ENCODE measurements around the gene PSME1. TPM values are rescaled to one million over a fixed set of nuclear protein-coding genes. Genes with fewer than 3 reads are reported as not detected.

Gene PSME1
- total and polyA plus RNA-seq, 4 experiments from 2014 or later, result 257 to 1,008 (median 624) TPM

GRCh38 chr14:24186831-24187538 is 51.0 kb downstream of the PSME1 start:
- Histone ChIP-seq H3K4me3 (ENCODE audit: low read length in 2 of 2) (no peak overlapping the region), H3K4me1 (ENCODE audit: insufficient read depth, low read length) (peaks cover 23% of the 10 kb centered on the region), H3K27ac (ENCODE audit: low read depth, low read length) (no peak overlapping the region), H3K9me3 (ENCODE audit: control insufficient read depth in 1 of 2, low read length in 2 of 2) (no peaks in the 10 kb centered on the region), H3K36me3 (ENCODE audit: insufficient read depth, low read length) (peaks cover 36% of the 10 kb centered on the region), H3K27me3 (ENCODE audit: insufficient read depth, low read length) (no peaks in the 10 kb centered on the region)
- Mint-ChIP-seq H3K4me3 (peak overlapping the region; percentile 36 to 96 (median 70)), H3K36me3 (peaks cover 8 to 52% of the 10 kb centered on the region in 2 donors), H3K9me3 (no peaks in the 10 kb centered on the region), H3K4me1 (peaks cover 15 to 44% (median 27%) of the 10 kb centered on the region in 4 donors), H3K27me3 (no peaks in the 10 kb centered on the region), H3K27ac (peak overlapping the region in 6 of 7 donors; percentile 53 to 96 (median 80))
- no peak for DNase-seq
- intact Hi-C loops (cut with micrococcal nuclease), result no loop called here
- ChIA-PET POLR2A (ENCODE audit: partially characterized antibody) (interaction anchor here (1.0 to 5.6 kb wide), 9 partner anchors 9 to 73 kb away, joined by 3 to 75 read pairs (median 22); partner anchors contain the start of genes CHMP4A, DCAF11, IRF9 and MDP1), CTCF (ENCODE audit: partially characterized antibody) (interaction anchor here (0.8 to 3.9 kb wide), 3 partner anchors 25 to 29 kb away, joined by 3 to 15 read pairs (median 11); partner anchors contain the start of genes CHMP4A, IRF9 and MDP1)

DNA sequence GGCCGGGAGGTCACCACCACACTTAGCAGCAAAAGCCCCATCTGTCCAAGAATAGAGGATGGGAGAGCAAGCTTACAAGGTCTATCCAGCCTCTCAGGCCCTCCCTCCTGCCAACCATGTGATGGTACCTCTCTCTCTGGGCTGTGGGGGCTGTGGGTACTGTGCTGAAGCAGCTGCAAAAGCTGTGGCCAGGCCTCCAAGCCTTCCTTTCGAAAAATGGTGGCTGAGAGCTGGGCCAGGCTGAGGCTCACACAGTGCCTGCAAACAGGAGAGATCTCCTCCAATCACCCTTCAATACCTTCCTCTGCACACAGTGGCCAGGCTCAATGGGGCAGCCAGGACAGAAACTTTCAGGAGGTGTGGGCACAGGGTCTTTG is 51.5 kb downstream of the PSME1 start:
- Histone ChIP-seq H3K9me3 (ENCODE audit: control insufficient read depth in 1 of 2, low read length in 2 of 2) (no peaks in the 10 kb centered on the region), H3K4me1 (ENCODE audit: insufficient read depth, low read length) (peaks cover 23% of the 10 kb centered on the region), H3K27ac (ENCODE audit: low read depth, low read length) (peak overlapping the region; percentile 80), H3K36me3 (ENCODE audit: insufficient read depth, low read length) (peaks cover 41% of the 10 kb centered on the region), H3K4me3 (ENCODE audit: low read length in 2 of 2) (peak overlapping the region in 1 of 2 donors; percentile 90), H3K27me3 (ENCODE audit: insufficient read depth, low read length) (no peaks in the 10 kb centered on the region)
- H3K9me3 Mint-ChIP-seq, result no peaks in the 10 kb centered on the region
- peak overlapping the region; percentile 90 to 96 (median 93) for H3K4me3 Mint-ChIP-seq
- DNase-seq, result no peak
- peak overlapping the region; percentile 93 to 96 (median 96) for H3K27ac Mint-ChIP-seq
- peaks cover 17 to 50% (median 31%) of the 10 kb centered on the region in 4 donors for H3K4me1 Mint-ChIP-seq
- POLR2A ChIA-PET (ENCODE audit: partially characterized antibody), result interaction anchor here (1.0 to 5.6 kb wide), 11 partner anchors 8 to 73 kb away, joined by 3 to 75 read pairs (median 22); partner anchors contain the start of genes CHMP4A, DCAF11, IRF9 and MDP1
- H3K36me3 Mint-ChIP-seq, result peaks cover 12 to 54% of the 10 kb centered on the region in 2 donors
- no peaks in the 10 kb centered on the region for H3K27me3 Mint-ChIP-seq
- intact Hi-C loops (cut with micrococcal nuclease), result no loop called here
- CTCF ChIA-PET (ENCODE audit: partially characterized antibody), result interaction anchor here (0.8 to 3.9 kb wide), 3 partner anchors 26 to 29 kb away, joined by 3 to 15 read pairs (median 11); partner anchors contain the start of genes CHMP4A, IRF9 and MDP1

Small RNA genes lying within 50 kb of the gene (microRNA-seq; reads per million reads assigned to microRNA genes)
- not detected for gene MIR7703 (ENCODE audit: borderline microRNAs expressed, borderline number of aligned reads, borderline replicate concordance)

Other genes starting within 250 kb of the PSME1 start
Only the 30 nearest of the 31 such genes appear.
- 10 to 100 TPM; 14.7 to 15.5 TPM for gene DHRS4, start 182.4 kb upstream of the PSME1 start, total RNA-seq
- gene DHRS4, start 182.4 kb upstream of the PSME1 start, polyA plus RNA-seq, result 10 to 100 TPM; 32.5 to 36.2 TPM
- 10 to 100 TPM; 13.3 to 16.8 TPM for gene DHRS4L2, start 147.3 kb upstream of the PSME1 start, total RNA-seq
- gene DHRS4L2, start 147.3 kb upstream of the PSME1 start, polyA plus RNA-seq, result 10 to 100 TPM; 18.6 to 19.6 TPM
- gene CARMIL3, start 84.2 kb upstream of the PSME1 start, total RNA-seq, result under 1 TPM; 0.15 to 0.22 TPM
- gene CARMIL3, start 84.2 kb upstream of the PSME1 start, polyA plus RNA-seq, result not detected
- gene CPNE6, start 64.6 kb upstream of the PSME1 start, total RNA-seq, result not detected
- under 1 TPM in 1 of 2 donors, not detected in 1; 0.04 TPM for gene CPNE6, start 64.6 kb upstream of the PSME1 start, polyA plus RNA-seq
- 10 to 100 TPM; 18.3 to 21.4 TPM for gene PCK2, start 41.9 kb upstream of the PSME1 start, total RNA-seq
- gene PCK2, start 41.9 kb upstream of the PSME1 start, polyA plus RNA-seq, result 10 to 100 TPM; 11.0 to 15.5 TPM
- gene DCAF11, start 21.4 kb upstream of the PSME1 start, total RNA-seq, result 10 to 100 TPM; 71.5 to 75.8 TPM
- gene DCAF11, start 21.4 kb upstream of the PSME1 start, polyA plus RNA-seq, result 10 to 100 TPM; 75.1 to 93.4 TPM
- gene NRL, start 21.2 kb upstream of the PSME1 start, total RNA-seq, result 1 to 10 TPM; 2.9 to 4.5 TPM
- 1 to 10 TPM; 1.4 to 1.6 TPM for gene NRL, start 21.2 kb upstream of the PSME1 start, polyA plus RNA-seq
- gene FITM1, start 5.5 kb upstream of the PSME1 start, total RNA-seq, result 1 to 10 TPM; 3.2 to 4.2 TPM
- gene FITM1, start 5.5 kb upstream of the PSME1 start, polyA plus RNA-seq, result under 1 TPM; 0.69 to 0.81 TPM
- gene EMC9, start 5.4 kb downstream of the PSME1 start, total RNA-seq, result 10 to 100 TPM; 33.0 to 33.9 TPM
- 10 to 100 TPM; 11.4 to 13.6 TPM for gene EMC9, start 5.4 kb downstream of the PSME1 start, polyA plus RNA-seq
- gene PSME2, start 10.4 kb downstream of the PSME1 start, total RNA-seq, result 100 to 1,000 TPM; 143 to 150 TPM
- gene PSME2, start 10.4 kb downstream of the PSME1 start, polyA plus RNA-seq, result 100 to 1,000 TPM; 511 to 815 TPM
- 100 to 1,000 TPM; 108 to 113 TPM for gene RNF31, start 11.3 kb downstream of the PSME1 start, total RNA-seq
- 10 to 100 TPM; 44.3 to 75.7 TPM for gene RNF31, start 11.3 kb downstream of the PSME1 start, polyA plus RNA-seq
- 100 to 1,000 TPM; 154 to 157 TPM for gene IRF9, start 25.1 kb downstream of the PSME1 start, total RNA-seq
- 100 to 1,000 TPM in 1 of 2 donors, 10 to 100 TPM in 1; 59.3 to 121 TPM for gene IRF9, start 25.1 kb downstream of the PSME1 start, polyA plus RNA-seq
- 10 to 100 TPM; 27.7 to 30.5 TPM for gene REC8, start 35.9 kb downstream of the PSME1 start, total RNA-seq
- 1 to 10 TPM; 2.8 to 9.8 TPM for gene REC8, start 35.9 kb downstream of the PSME1 start, polyA plus RNA-seq
- 10 to 100 TPM; 22.4 to 30.2 TPM for gene IPO4, start 52.6 kb downstream of the PSME1 start, total RNA-seq
- 10 to 100 TPM; 19.8 to 20.2 TPM for gene IPO4, start 52.6 kb downstream of the PSME1 start, polyA plus RNA-seq
- gene TM9SF1, start 59.2 kb downstream of the PSME1 start, total RNA-seq, result 10 to 100 TPM; 24.1 to 26.3 TPM
- gene TM9SF1, start 59.2 kb downstream of the PSME1 start, polyA plus RNA-seq, result 10 to 100 TPM; 38.4 to 40.6 TPM
- 1 to 10 TPM; 1.2 to 1.9 TPM for gene TSSK4, start 69.5 kb downstream of the PSME1 start, total RNA-seq
- gene TSSK4, start 69.5 kb downstream of the PSME1 start, polyA plus RNA-seq, result 1 to 10 TPM in 1 of 2 donors, under 1 TPM in 1; 0.47 to 1.3 TPM
- gene CHMP4A, start 77.3 kb downstream of the PSME1 start, total RNA-seq, result 100 to 1,000 TPM in 1 of 2 experiments, 10 to 100 TPM in 1; 99.3 to 101 TPM
- 100 to 1,000 TPM; 164 to 194 TPM for gene CHMP4A, start 77.3 kb downstream of the PSME1 start, polyA plus RNA-seq
- 10 to 100 TPM; 12.5 to 15.3 TPM for gene MDP1, start 79.9 kb downstream of the PSME1 start, total RNA-seq
- gene MDP1, start 79.9 kb downstream of the PSME1 start, polyA plus RNA-seq, result 10 to 100 TPM; 27.3 to 28.1 TPM
- gene NEDD8, start 96.2 kb downstream of the PSME1 start, total RNA-seq, result 100 to 1,000 TPM; 116 to 127 TPM
- 100 to 1,000 TPM; 351 to 425 TPM for gene NEDD8, start 96.2 kb downstream of the PSME1 start, polyA plus RNA-seq
- gene GMPR2, start 96.7 kb downstream of the PSME1 start, total RNA-seq, result 10 to 100 TPM; 91.0 to 95.8 TPM
- gene GMPR2, start 96.7 kb downstream of the PSME1 start, polyA plus RNA-seq, result 100 to 1,000 TPM; 103 to 116 TPM
- 100 to 1,000 TPM; 131 to 132 TPM for gene TINF2, start 106.4 kb downstream of the PSME1 start, total RNA-seq
- 100 to 1,000 TPM; 151 to 169 TPM for gene TINF2, start 106.4 kb downstream of the PSME1 start, polyA plus RNA-seq
- 10 to 100 TPM; 11.0 to 16.1 TPM for gene TGM1, start 127.0 kb downstream of the PSME1 start, total RNA-seq
- under 1 TPM; 0.11 to 0.12 TPM for gene TGM1, start 127.0 kb downstream of the PSME1 start, polyA plus RNA-seq
- 10 to 100 TPM; 55.6 to 62.5 TPM for gene RABGGTA, start 135.4 kb downstream of the PSME1 start, total RNA-seq
- gene RABGGTA, start 135.4 kb downstream of the PSME1 start, polyA plus RNA-seq, result 10 to 100 TPM; 22.9 to 32.5 TPM
- gene DHRS1, start 163.6 kb downstream of the PSME1 start, total RNA-seq, result 10 to 100 TPM; 37.6 to 38.6 TPM
- 10 to 100 TPM; 31.4 to 32.9 TPM for gene DHRS1, start 163.6 kb downstream of the PSME1 start, polyA plus RNA-seq
- 10 to 100 TPM; 23.1 to 28.1 TPM for gene NOP9, start 163.7 kb downstream of the PSME1 start, total RNA-seq
- gene NOP9, start 163.7 kb downstream of the PSME1 start, polyA plus RNA-seq, result 1 to 10 TPM in 1 of 2 donors, under 1 TPM in 1; 0.83 to 1.6 TPM
- gene CIDEB, start 171.8 kb downstream of the PSME1 start, total RNA-seq, result 10 to 100 TPM; 22.3 to 26.0 TPM
- gene CIDEB, start 171.8 kb downstream of the PSME1 start, polyA plus RNA-seq, result 10 to 100 TPM; 17.2 to 24.3 TPM
- 10 to 100 TPM; 18.0 to 18.8 TPM for gene LTB4R2, start 173.9 kb downstream of the PSME1 start, total RNA-seq
- 1 to 10 TPM; 2.3 to 3.2 TPM for gene LTB4R2, start 173.9 kb downstream of the PSME1 start, polyA plus RNA-seq
- gene LTB4R, start 175.3 kb downstream of the PSME1 start, total RNA-seq, result 10 to 100 TPM; 19.5 to 20.0 TPM
- 10 to 100 TPM in 1 of 2 donors, 1 to 10 TPM in 1; 9.6 to 10.6 TPM for gene LTB4R, start 175.3 kb downstream of the PSME1 start, polyA plus RNA-seq
- gene ADCY4, start 198.9 kb downstream of the PSME1 start, total RNA-seq, result 1 to 10 TPM; 7.1 to 8.1 TPM
- gene ADCY4, start 198.9 kb downstream of the PSME1 start, polyA plus RNA-seq, result under 1 TPM; 0.48 to 0.62 TPM
- 10 to 100 TPM; 63.0 to 63.5 TPM for gene RIPK3, start 203.8 kb downstream of the PSME1 start, total RNA-seq
- gene RIPK3, start 203.8 kb downstream of the PSME1 start, polyA plus RNA-seq, result 10 to 100 TPM in 1 of 2 donors, 1 to 10 TPM in 1; 6.2 to 16.7 TPM